NCI-H2196 (cell line): ENCODE data around the gene NHLH2.

Source experiments
- DNase-seq: peaks from one replicate; lab custom pipeline; 2025; ENCODE audit not compliant: unreplicated experiment; lab: John Stamatoyannopoulos, UW

The NHLH2 gene

DNA sequence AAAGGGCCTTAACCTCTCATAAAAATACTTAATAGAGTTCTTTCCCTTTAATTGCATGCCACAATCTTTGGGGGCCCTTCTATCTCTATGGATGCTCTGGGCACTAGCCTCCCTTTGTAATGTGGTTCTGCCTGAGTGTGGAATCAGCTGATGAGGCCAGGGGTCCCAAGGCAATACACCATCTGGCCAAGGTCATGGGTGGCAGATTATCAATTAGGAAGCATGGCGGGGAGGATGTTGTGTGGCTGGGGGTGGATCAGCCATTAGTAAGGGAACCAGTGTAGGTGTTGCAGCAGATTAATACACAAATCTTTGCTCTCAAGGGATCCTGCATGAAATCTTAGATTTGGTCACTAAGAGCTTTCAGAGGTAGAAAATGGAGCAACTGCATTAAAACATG is 35.3 kb downstream of the NHLH2 start:
- no peak for DNase-seq

DNA sequence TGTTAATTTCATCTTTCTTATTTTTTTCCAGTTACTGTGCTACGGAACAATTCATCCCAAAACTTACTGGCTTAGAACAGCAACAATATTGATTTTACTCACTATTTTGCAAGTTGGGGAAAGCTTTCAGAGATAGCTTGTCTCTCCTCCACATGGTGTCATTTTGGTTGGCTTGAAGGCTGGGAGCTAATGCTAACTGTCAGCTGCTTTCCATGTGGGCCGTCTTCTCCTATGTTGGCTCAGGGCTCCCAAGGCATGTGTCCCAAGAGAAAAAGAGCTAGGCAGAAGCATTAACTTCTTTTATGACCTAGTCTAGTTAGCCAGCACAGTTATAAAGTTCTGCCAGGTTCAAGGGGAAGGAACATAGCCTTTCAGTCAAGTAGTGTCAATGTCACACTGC is 38.5 kb downstream of the NHLH2 start:
- DNase-seq = no peak

DNA sequence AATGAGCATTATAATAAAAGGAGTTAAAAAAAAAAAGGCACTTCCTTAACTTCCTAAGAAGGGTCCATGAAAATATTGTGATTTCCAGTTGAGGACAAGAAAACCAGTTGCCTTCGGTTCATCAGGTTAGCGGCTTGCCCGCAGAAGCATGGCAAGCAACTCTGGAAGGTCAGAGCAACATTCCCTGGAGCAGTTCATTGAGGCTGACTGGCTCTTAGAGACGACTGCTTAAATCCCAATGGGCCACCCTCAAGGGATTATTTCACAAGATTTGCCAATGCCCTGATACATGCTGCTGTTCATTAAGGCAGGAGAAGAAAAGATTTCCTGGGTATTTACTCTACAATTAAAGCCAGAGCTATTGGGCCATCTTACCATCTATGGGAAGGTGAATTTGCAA is 43.4 kb downstream of the NHLH2 start:
- DNase-seq = no peak

- DNase-seq = no peak
These were observed 44.0 kb downstream of the NHLH2 start for GRCh38 chr1:115796897-115797296.

DNA sequence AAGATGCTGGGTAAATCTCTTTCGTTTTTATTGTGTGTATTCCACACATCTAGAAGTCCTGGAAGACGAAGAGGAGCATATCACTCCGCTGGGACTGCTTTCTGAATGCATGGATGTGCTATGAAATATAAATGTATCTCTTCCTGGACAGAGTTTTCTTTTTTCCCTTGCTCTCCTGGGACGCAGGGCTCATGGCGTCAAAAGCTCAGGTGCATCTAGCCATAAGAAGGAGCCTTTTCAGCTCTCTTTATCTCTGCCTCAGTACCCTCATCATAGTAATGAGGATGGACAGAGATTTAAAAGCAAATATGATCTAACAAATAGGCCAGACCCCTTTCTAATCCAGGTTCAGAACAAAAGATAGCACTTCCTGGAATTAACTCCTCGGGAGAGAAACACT is 44.9 kb downstream of the NHLH2 start:
- DNase-seq = no peak

DNA sequence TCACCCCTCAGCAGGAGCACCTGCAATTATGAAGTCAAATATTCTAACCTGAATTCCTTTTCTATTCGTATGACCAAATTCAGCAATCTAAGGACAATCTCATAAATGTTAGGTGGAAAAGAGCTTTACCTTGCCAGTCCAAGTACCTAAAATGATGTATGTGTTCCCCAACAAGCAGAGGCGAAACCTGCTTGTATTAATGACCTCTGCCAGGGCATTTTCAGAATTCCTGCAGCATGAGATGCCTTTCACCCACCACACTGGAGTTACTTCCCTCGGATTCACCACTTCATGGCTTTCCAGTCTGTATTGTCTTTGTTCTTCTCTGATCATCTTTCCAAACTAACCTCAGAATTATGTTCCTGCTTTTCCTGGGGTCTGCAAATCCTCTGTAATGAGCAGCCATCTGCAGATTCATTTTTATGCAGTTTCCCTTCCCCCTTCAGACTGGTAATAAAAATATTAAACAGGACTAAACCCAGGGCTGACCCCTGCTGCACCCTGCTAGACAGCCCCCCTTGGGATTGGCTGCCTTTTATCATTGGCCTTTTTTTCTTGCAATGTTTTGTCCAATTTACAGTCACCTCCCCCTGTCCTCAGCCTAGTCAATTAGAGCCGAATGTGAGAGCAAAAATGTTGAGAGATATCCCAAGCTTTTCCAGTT is 45.8 kb downstream of the NHLH2 start:
- DNase-seq = no peak

- DNase-seq = no peak
These were observed 47.8 kb downstream of the NHLH2 start for GRCh38 chr1:115793162-115793561.

DNA sequence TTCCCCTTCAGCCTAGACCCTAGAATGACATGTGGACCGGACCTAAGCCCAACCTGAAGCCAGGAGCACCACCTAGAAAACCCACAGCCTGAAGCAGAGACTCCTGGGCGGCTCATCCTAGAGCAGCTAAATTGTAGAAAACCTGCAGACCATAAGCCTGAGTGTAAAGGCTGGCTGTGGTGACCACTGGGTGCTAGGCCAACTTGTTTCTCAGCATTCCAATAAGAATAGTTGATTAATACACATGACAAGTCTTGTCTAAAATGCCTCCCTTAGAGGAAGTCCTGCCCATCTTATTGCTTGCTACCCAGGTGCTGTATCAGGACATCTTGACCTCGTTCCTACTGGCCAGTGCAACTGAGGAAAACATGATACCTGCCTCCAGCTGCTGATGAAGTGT is 49.1 kb downstream of the NHLH2 start:
- no peak for DNase-seq

GRCh38 chr1:115790846-115791245 is 50.1 kb downstream of the NHLH2 start:
- no peak for DNase-seq

GRCh38 chr1:115790356-115790755 is 50.6 kb downstream of the NHLH2 start:
- DNase-seq = no peak
